NCI-H748 (cell line): ENCODE results near the gene PTPRN2.

ENCODE experiments used
- DNase-seq: peaks from one replicate; lab custom pipeline; 2025; ENCODE audit not compliant: unreplicated experiment; lab: John Stamatoyannopoulos, UW

Gene PTPRN2

DNA sequence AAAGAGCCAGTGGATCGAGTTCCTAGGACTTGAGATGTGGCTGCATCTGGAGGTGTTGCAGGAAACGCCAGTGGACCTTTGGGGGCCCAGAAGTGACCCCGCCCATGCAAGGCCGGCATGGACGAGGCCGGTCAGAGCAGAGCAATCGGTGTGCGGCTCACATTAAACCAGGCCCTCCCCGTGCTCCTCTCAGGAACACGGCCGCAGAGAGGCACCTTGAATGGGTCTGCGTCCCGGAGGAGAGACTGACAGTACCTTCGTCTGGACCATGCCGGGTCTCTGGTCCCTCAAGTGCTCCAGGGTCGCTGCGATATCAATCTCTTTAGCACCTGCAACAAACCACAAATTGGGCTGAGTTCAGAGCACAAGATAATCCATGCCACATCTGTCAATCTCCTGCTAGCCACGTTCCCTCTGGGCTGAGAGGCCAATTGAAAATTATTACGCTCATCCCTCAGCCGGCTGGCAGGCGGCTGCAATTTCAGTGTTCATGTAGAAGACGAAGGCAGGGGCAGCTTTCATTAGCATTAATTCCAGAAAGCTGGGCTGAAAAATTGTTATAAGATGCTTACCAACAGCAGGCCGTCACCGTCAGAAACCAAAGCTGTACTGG, 1038.8 kb downstream of the PTPRN2 start:
- no peak for DNase-seq

DNA sequence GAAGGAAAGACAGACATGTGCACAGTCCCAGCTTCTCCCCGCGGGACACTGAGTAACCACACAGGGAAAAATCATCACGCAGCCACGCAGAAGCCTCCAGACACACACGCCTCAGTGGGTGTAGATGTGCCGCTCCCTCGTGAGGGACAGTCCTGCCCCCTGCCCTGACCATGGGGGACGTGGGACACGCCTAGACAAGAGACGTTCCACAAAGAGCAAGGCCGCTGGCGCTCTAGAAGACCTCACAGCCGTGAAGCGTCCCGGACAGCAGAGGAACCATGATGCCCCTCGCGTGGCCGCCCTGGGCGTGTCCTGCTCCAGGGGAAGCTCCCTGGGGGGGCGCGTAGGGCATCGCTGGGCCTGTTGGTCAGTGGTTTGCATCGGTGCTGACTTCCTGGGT, 1040.0 kb downstream of the PTPRN2 start:
- no peak for DNase-seq

DNA sequence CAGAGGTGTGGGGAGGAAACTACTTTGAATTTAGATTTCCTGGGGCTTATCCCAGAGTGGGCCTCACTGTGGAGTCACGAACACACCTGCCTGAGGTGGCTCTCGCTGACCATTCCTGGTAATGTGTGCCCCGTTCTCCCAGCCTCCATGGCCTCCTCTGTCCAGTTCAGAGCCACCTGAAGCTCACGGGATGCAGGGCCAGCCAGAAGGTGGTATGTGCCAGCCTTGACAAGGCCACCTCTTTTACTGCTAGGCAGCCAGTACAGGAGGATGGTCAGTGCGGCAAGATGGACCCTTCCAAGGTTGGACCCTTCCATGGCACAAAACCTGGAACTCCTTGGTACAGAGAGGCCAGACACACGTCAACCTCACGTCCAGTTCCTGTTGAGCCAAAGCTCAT, 1040.5 kb downstream of the PTPRN2 start:
- DNase-seq, result no peak

DNA sequence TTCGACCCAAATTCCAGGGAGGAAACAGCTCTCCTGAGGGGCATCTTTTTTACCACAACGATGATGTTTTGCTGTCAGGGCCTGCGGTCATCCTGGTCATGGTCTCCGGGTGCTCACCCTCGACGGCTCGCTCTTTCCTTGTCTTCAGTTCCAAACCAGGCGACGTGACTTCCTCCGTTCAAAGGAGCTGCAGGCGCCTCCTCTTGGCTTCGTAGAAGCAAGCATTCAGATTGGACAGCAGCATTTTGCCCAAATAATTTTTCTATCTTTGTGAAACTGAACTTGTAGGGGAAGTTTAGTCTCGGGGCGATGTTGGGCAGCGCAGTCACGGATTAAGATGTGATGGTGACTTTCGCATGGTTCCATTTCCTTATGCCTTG, 1042.0 kb downstream of the PTPRN2 start:
- DNase-seq, result no peak

DNA sequence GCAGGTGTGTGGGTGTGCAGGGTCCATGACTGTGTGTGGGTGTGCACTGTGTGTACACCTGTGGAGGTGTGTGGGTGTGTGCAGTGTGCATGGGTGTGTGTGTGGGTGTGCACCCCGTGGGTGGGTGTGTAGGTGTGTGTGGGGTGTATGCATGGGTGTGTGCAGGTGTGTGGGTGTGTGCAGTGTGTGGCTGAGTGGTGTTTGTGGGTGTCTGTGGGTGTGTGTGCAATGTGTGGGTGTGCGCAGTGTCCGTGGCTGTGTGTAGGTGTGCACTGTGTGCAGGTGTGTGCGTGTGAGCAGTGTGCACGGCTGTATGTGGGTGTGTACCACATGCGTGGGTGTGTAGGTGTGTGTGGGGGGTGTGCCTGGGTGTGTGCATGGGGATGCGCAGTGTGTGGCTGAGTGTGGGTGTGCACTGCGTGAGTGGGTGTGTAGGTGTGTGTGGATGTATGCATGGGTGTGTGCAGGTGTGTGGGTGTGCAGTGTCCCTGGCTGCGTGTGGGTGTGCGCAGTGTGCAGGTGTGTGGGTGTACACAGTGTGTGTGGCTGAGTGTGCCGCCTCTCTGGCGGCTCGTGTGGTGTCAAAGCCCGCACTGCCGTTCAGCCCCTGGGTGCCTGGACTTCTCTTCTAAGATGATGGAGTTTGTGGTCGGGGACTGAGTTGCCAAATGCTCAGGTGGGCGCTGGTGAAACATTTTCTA, 1042.5 kb downstream of the PTPRN2 start:
- no peak for DNase-seq

DNA sequence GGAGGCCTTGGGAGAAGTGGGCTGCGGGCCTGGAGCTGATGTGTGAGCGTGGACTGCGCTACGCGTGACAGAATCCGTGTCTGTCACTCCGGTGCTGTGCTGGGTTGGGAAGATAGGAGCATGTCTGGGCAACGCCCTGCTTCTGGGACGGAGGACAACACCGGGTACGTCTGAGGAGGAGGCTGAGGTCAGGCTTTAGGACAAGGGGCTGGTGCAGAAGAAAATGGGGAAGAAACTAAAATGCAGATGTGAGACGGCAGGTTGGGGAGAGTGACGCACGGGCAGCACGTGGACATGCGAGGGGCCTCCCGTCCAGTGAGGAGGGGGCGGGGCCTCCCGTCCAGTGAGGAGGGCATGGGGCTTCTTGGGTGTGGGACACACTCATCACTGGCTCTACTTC, 1043.4 kb downstream of the PTPRN2 start:
- no peak for DNase-seq

DNA sequence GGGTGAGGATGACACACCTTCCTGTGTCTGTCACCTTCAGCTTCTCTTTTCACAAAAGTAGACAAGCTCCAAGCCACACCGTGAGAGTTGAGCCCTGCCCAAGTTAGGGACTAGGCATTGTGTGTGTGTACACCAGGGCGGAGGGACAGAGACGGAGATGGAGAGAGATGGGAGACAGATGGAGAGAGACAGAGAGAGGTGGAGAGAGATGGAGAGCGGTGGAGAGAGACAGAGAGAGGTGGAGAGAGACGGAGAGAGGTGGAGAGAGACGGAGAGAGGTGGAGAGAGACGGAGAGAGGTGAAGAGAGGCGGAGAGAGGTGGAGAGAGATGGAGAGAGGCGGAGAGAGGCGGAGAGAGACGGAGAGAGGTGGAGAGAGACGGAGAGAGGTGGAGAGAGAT, 1043.8 kb downstream of the PTPRN2 start:
- DNase-seq, result no peak

DNA sequence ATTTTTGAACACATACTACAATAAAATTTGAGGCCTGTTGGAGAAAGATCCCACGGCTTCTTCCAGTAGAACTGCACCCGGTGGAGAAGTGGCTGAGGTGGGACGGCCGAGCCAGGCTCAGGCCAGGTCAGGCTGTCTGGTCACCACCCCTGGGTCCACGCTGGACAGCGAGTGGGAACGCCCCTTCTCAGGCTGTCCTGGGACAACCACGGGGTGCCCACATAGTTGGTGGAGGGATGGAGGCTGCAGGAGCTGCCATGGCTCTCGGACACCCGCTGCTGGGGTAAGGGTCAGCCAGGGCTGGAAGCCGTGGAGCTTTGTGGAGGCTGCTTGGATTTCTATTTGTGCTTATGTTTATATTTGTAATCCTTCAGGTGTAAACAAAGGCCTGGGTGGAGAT, 1044.3 kb downstream of the PTPRN2 start:
- no peak for DNase-seq

DNA sequence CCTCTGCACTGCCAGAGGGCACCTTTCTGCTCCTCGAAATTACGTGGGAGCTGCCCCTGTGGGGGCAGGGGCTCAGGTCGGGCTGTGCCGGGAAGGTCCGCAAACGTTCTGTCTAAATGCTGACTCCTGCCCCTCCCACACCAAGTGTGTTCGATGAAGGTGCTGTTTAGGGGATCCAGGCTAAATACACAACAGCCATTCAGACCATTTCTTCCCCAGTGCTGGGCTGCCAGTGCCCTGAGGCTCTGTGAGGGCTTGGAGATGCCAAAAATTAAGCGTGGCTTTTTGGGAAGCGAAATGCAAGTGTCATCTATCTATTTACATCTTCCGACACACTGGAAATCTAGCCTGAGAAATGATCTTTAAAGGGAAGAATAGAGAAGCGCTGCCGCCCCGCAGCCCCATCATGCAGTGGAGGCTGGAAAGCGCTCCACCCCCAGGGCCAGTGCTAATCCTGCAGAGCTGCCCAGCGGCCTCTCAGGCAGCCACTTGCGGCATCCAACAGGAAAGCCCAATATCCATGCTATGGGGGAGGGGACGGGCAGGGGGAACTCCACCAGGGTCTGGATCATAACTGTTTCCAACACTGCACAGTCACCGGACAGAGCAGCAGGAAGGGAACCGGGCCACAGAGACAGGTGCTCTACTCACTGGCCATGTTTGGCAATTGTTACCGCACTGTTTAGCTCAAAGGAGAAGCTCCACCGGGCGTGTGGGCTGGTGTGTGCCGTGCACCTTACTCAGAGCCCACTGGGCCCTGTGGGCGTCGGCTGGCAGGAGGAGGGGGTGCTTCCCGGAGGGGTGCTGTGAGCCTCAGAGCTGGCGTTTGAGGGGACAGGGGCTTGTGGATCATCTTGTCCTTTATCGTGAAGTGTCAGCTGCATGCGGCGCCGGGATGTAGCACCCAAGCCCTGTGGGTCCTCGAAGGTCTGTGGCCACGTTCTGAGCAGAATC, 1045.3 kb downstream of the PTPRN2 start:
- no peak for DNase-seq

DNA sequence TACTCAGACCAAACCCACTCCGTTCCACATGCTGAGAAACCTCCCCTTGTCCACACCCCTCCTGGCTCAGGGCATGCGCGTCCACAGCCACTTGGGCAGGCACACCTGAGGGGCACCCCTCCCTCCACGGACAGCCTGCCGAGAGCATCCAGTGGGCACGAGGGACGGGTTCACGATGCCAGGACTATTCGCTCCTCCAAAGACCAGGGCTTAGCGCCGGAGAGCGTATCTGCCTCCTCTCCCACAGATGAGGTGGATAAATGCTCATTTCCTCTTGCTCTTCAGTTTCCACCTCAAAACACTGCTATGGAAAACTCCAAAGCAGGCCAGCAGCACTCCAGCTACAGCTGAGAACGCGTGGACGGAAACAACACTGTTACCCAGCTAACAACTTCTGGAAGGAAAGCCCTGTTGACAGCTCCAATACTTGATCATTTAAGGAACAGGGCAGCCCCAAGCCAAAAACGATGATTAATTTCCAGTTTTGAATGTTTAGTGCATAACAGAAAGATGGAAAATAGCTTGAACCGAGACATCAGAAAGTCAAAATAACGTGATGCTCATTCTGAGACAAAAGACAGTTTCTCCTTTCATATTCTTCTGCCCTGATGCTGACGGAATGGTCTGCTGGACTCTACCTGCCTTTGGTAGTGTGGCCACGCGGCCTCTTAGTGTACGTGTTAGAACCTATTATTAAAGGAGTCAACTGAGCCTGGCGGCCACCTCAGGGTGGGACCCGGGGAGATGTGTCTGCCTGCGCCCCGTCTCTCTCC, 1046.1 kb downstream of the PTPRN2 start:
- peak; percentile 70 for DNase-seq

DNA sequence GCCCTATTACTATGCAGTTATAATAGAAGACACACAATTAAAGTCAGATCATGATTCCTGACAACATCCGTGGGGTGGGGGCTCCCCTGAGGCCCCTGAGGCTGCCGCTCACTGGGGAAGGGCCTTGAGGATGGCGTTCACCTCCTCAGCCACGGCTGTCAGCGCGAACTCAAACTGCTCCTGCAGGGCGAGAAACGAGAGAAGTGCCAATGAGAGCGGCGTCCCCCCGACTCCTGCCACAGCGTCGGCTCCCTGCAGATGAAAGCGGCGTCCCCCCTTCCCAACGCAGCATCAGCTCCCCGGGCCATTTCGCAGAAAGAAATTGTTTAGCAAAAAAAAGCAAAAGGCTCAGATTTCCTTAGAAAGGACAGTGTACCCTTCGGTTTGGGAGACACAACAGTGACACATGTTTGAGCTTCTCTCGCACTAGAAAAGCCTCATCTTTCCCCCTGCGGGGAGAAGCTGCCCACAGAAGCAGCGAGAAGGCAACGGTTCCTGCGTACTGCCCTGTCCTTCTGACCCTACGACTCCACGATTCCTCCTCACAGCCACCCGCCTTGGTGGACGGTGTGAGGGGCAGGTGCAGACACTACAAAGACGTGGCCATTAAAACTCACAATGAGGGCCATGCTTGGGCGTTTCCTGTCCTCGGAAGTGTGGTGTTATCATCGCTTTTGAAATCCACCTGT, 1046.9 kb downstream of the PTPRN2 start:
- DNase-seq, result no peak

DNA sequence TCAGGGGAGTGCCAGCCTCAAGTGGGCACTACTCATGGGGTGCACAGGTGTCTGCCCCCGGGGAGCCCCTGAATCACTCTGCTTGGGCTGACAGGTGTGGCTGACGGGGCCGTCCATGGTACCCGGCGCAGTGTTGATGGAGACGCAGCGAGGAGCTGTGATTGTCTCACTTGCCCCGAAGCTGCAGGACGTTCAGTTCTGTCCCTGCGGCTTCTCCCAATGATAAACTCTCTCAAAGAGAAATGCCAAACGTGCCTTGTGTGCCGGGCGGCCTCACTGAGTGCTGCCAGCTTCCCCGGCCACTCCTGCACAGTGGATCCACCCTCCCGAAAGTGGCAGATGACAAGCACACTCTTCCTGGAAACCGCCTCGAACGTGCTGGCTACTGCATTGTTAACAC, 1047.6 kb downstream of the PTPRN2 start:
- no peak for DNase-seq

DNA sequence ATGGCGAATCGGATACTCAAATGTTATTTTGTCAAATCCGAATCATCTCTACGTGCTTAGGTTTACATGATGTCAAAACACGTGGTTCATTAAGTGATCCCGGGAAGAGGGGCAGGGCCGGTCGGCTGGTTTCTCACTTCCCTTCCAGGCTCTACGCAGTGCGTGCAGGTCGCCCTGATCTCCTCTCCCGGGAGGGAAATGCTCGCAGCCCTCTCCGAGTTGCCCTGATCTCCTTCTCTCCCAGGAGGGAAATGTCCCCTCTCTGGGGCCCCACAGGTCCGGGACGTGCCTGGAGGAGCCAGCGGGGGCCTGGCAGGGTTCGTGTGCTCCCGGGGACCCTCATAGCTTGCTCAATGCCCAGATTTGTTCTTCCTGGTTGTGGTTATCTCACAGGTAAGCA, 1048.1 kb downstream of the PTPRN2 start:
- no peak for DNase-seq

DNA sequence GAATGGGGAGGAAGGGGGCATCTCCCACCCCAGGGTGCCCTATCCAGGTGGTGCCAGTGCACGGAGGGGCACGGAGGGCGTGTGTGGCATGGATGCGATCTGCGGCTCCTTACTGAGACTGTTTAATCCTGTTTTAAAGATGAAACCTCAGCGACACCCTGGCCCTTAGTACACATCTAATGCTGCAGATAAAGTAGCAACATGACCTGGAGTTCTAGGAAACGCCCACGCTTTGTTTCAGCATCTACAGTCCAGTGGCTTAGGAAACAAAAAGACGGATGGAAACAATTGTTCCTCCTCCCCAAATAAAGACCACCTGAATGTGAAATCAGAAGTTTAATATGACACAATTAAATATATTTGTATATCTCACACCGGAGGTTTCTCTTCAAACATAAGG, 1048.9 kb downstream of the PTPRN2 start:
- no peak for DNase-seq

DNA sequence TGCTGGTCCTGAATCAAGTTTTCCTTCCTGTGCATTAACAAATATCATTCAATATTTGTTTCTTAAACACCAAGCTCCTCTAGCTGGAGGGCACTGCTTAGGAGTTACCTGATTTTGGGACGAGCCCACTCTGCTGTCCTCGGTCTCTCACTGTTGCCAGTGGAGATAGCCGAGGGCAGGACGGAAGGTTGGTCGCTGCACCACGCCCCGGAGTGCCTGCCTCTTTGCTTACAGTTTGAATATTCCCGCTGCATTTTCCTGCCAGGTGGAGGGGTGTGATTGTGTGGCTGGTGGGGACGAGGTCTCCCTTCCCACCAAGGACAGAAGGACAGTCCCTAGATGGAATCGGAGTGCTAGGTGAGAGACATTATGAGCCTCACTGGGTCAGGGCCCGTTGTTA, 1049.3 kb downstream of the PTPRN2 start:
- no peak for DNase-seq

DNA sequence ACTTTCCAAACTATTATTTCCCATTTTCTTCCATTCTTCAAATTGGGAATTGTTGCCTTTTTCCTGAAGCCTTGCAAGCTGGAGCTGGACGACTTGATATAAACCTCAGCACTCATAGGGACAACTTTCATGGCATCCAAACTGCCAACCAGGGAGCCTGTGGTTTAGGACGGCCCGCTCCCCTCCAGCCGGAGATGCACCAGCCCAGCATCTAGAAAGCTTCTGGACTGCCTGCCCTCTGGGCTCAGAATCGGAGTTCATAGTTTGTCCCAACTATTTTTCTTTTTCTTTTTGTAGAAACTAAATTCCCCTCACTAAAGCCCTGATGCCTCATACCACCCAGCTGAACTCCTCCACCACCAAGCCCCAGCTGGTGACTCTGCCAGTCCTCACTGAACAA, 1050.6 kb downstream of the PTPRN2 start:
- DNase-seq, result no peak

DNA sequence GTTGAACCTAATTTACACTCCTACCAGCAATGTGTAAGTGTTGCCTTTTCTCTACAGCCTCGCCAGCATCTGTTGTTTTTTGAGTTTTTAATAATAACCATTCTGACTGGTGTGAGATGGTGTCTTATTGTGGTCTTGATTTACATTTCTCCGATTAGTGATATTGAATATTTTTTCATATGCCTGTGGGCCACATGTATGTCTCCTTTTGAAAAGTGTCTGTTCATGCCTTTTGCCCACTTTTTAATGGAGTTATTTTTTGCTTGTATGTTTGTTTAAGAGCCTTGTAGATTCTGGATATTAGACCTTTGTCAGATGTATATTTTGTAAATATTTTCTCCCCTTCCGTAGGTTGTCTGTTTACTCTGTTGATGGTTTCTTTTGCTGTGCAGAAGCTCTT, 1055.6 kb downstream of the PTPRN2 start:
- DNase-seq, result no peak

DNA sequence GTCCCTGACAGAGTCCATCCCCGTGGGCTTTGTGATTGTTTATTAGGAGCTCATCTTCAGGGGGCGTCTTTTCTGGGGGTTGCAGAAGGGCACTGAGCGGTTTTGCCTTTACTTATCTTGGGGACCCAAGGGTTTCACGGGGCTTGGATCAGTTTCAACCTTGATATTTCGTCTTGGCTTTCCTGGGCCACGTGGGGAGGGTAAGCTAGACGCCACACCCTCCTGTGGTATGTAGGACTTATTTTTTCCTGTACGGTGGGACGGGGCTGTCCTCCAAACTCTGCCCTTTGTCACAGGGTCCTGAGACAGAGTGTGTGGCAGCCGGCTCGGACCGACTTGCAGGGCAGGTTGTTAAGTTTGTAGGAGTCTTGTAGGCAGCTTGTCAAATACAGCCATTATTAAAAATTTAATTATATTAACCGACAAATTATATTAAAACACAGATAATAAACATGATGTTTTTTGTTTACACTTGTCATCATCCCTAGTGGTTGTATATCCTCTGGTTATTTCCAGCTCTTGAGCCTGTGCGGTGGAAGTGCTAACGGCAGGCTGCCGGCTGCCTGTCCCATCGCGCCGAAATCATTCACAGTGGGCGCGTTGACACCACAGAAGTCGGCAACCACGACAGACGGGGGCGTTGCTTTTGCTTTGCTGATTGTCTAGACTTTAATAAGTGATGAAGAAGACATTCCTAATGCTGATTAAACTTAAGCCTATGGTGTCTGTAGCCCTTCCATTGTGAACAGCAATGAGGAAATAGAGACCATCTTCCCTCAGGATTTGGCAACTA, 1057.7 kb downstream of the PTPRN2 start:
- no peak for DNase-seq

DNA sequence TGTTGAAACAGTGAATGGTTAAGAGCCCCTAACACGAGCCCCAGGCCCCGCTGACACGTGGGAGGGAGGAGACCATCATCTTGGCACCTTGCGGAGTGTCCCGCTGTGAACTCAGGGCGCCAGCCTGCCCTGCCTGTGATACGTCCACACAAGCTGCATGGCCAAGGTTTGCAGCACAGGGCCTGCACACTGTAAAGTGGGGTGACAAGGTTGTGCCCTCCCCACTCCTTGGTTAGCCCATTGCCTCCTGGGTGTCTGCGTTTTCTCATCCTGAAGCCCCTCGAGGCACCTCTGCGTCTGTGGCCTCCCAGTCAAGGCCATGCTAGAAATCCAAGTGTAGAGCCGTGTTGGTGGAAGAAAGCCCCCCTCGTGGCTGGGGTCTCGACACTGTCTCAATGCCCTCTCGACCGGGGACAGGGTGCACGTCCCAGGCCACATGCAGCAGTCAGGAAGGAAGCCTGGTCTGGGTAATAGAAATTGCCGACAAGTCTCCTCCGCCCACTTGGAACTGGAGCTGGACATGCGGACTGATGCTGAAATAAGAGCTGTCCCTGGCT, 1058.8 kb downstream of the PTPRN2 start:
- no peak for DNase-seq

DNA sequence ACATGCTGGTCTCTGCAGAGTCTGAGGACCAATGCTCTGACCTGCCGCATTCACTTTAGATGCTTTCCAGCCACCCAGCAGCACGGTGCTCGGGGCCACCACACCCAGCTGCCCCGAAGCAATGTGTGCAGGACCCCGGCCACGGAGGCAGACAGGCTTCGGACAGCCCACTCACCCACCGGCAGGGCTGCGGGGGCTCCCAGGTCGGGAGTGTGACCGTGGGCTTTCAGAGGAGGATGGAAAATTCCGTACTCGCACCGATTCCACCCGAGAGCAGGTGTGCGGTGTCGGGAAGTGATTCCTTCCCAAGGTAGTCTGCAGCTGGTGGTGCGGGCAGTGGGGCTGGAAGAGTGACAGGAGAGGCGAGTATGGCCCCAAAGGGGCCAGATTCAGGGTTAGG, 1059.9 kb downstream of the PTPRN2 start:
- no peak for DNase-seq
